Gastroesophageal sphincter (tissue), 3 donors: ENCODE results near the gene CEP89.

Source experiments
- CTCF ChIP-seq, 4 experiments: fragments of 200-600 bp in 2 of 4; fragments of 450-650 bp in 2 of 4; sonication (generic) in 1 of 4; IDR thresholded peaks; one replicate each; pipeline ENCODE4 v1.5.1; 2017 to 2019; ENCODE audit warnings: antibody characterized with exemption in 4 of 4, mild to moderate bottlenecking in 2 of 4, moderate library complexity in 2 of 4
- POLR2AphosphoS5 ChIP-seq: sonication (generic); formaldehyde crosslinking; IDR thresholded peaks from one replicate; pipeline ENCODE4 v1.6.1; 2017; ENCODE audit warnings: antibody characterized with exemption

GRCh38 chr19:32909257-32909656 lies 62.5 kb downstream of the CEP89 start:
- TF ChIP-seq CTCF (IDR thresholded peaks at IDR 0.05) (no peak), POLR2AphosphoS5 (no peak)
